ENCODE measurements around the gene PNISR. TPM values are rescaled to one million over a fixed set of nuclear protein-coding genes. Genes with fewer than 3 reads are reported as not detected.

PNISR gene
- polyA plus RNA-seq, 3 donors, result 276 to 410 (median 373) TPM

GRCh38 chr6:99348288-99349170, 76.6 kb downstream of the PNISR start:
- no peak for DNase-seq

Other genes with a start within 250 kb of the PNISR start
- 1 to 10 TPM; 3.1 to 4.3 (median 3.7) TPM for gene FAXC, start 75.6 kb downstream of the PNISR start, polyA plus RNA-seq (ENCODE audit: insufficient read length in 3 of 3)
- gene COQ3, start 31.1 kb downstream of the PNISR start, polyA plus RNA-seq (ENCODE audit: insufficient read length in 3 of 3), result 10 to 100 TPM; 11.6 to 12.4 (median 11.8) TPM
- gene USP45, start 90.1 kb upstream of the PNISR start, polyA plus RNA-seq (ENCODE audit: insufficient read length in 3 of 3), result 10 to 100 TPM in 2 of 3 donors, 1 to 10 TPM in 1; 7.2 to 15.4 (median 13.3) TPM
- 10 to 100 TPM; 70.5 to 89.3 (median 85.9) TPM for gene CCNC, start 143.4 kb upstream of the PNISR start, polyA plus RNA-seq (ENCODE audit: insufficient read length in 3 of 3)
- gene PRDM13, start 181.5 kb upstream of the PNISR start, polyA plus RNA-seq (ENCODE audit: insufficient read length in 3 of 3), result not detected

All from renal pelvis (tissue), 4 donors.